AG09319 (cell line): ENCODE measurements around the gene TRIM44.
A peak's percentile ranks its signal among the peaks of the same experiment; 100 is the strongest.

Source experiments
- DNase-seq: peaks from one replicate; pipeline ENCODE4 v3.0.0-alpha.2; 2010; ENCODE audit warnings: low read depth; ENCODE audit errors: extremely low read depth
- TF ChIP-seq, protein P1 (sequence below): IDR thresholded peaks from 2 replicates; pipeline ENCODE4 v1.5.1; 2011; ENCODE audit warnings: low read depth, mild to moderate bottlenecking, inconsistent platforms, low read length, moderate library complexity

Gene TRIM44

GRCh38 chr11:35623621-35624168 is 38.9 kb upstream of the TRIM44 start:
- no peak for DNase-seq
- TF ChIP-seq, protein P1, sequence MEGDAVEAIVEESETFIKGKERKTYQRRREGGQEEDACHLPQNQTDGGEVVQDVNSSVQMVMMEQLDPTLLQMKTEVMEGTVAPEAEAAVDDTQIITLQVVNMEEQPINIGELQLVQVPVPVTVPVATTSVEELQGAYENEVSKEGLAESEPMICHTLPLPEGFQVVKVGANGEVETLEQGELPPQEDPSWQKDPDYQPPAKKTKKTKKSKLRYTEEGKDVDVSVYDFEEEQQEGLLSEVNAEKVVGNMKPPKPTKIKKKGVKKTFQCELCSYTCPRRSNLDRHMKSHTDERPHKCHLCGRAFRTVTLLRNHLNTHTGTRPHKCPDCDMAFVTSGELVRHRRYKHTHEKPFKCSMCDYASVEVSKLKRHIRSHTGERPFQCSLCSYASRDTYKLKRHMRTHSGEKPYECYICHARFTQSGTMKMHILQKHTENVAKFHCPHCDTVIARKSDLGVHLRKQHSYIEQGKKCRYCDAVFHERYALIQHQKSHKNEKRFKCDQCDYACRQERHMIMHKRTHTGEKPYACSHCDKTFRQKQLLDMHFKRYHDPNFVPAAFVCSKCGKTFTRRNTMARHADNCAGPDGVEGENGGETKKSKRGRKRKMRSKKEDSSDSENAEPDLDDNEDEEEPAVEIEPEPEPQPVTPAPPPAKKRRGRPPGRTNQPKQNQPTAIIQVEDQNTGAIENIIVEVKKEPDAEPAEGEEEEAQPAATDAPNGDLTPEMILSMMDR = no peak

- DNase-seq = no peak
- TF ChIP-seq, protein P1 = no peak
Measured at GRCh38 chr11:35624316-35624715, 38.3 kb upstream of the TRIM44 start.

DNA sequence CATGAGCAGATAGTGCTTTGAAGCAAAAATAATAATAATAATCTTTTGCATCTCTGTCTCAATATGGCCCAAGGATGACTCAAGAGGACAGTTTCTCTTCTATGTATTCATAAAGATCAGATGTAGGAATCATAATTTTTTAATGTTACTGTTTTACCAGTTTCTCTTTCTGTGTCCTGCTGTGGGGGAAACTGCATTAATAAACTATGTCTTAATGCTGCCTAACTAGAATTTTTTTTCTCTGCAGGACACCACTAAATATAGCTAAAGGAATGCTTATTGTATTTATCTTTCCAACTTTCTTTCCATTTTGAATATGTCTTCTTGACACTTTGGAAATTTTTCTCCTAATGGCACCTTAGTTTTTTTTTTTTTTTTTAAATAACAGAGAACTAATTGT is 37.8 kb upstream of the TRIM44 start:
- DNase-seq = no peak
- TF ChIP-seq, protein P1 = no peak

DNA sequence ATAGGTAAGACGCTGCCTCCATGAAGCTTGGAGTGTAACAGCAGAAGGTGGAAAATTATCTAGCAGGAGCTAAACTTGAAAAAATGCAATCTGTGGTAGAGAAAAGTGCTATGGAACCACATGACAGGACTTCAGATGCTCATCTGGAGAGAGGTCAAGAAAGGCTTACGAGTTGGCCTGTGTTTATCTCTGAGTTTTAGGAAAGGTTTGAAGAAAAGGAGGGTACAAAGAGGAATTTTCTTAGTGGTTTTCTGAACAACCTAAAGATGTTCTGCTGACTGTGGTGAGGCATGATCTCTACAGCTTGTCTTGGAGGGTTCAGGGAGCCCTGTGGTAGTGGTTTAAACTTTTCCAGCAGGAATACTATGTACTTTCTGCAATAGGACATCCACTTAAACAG is 36.1 kb upstream of the TRIM44 start:
- TF ChIP-seq, protein P1 = no peak
- no peak for DNase-seq

GRCh38 chr11:35629511-35629910 is 33.1 kb upstream of the TRIM44 start:
- no peak for DNase-seq
- TF ChIP-seq, protein P1 = no peak

GRCh38 chr11:35629914-35630313 is 32.7 kb upstream of the TRIM44 start:
- peak; percentile 88 for DNase-seq
- TF ChIP-seq, protein P1 = no peak

GRCh38 chr11:35631891-35632290 is 30.7 kb upstream of the TRIM44 start:
- DNase-seq = no peak
- TF ChIP-seq, protein P1 = no peak
